Measurements from ENCODE around the gene SIDT1.

SIDT1 gene

GRCh38 chr3:113634782-113635474 is 102.6 kb downstream of the SIDT1 start:
- no peak for TF ChIP-seq CEBPB (IDR thresholded peaks at IDR 0.05)
- TF ChIP-seq RAD21 (IDR thresholded peaks at IDR 0.05; ENCODE audit: low read depth): no peak
- TF ChIP-seq USF1 (IDR thresholded peaks at IDR 0.05): no peak
- TF ChIP-seq REST (IDR thresholded peaks at IDR 0.05; ENCODE audit: low read depth): no peak

- TF ChIP-seq EGR1 (IDR thresholded peaks at IDR 0.05): no peak
- no peak for TF ChIP-seq TCF12 (IDR thresholded peaks at IDR 0.05; ENCODE audit: low read depth)
- TF ChIP-seq FOXM1 (IDR thresholded peaks at IDR 0.05; ENCODE audit: borderline replicate concordance, low read depth): no peak
- no peak for TF ChIP-seq REST (IDR thresholded peaks at IDR 0.05; ENCODE audit: low read depth)
- no peak for TF ChIP-seq YY1 (IDR thresholded peaks at IDR 0.05; ENCODE audit: low read depth)
- no peak for TF ChIP-seq USF1 (IDR thresholded peaks at IDR 0.05)
- no peak for TF ChIP-seq MAX (IDR thresholded peaks at IDR 0.05)
- TF ChIP-seq TAF1 (IDR thresholded peaks at IDR 0.05; ENCODE audit: low read depth): no peak
- no peak for TF ChIP-seq CEBPB (IDR thresholded peaks at IDR 0.05)
- TF ChIP-seq CREB1 (IDR thresholded peaks at IDR 0.05; ENCODE audit: low read depth): no peak
- no peak for TF ChIP-seq RAD21 (IDR thresholded peaks at IDR 0.05; ENCODE audit: low read depth)
- no peak for TF ChIP-seq TEAD4 (IDR thresholded peaks at IDR 0.05)
- TF ChIP-seq NFIC (IDR thresholded peaks at IDR 0.05): no peak
- TF ChIP-seq ZBTB7A (IDR thresholded peaks at IDR 0.05; ENCODE audit: low read depth): no peak
- TF ChIP-seq EP300 (IDR thresholded peaks at IDR 0.05; ENCODE audit: borderline replicate concordance): no peak
Observed at GRCh38 chr3:113637756-113638155, 105.4 kb downstream of the SIDT1 start.

GRCh38 chr3:113638910-113639309 is 106.6 kb downstream of the SIDT1 start:
- TF ChIP-seq TAF1 (IDR thresholded peaks at IDR 0.05; ENCODE audit: low read depth) (no peak), TEAD4 (IDR thresholded peaks at IDR 0.05) (no peak), EP300 (IDR thresholded peaks at IDR 0.05; ENCODE audit: borderline replicate concordance) (no peak), RAD21 (IDR thresholded peaks at IDR 0.05; ENCODE audit: low read depth) (no peak), MAX (IDR thresholded peaks at IDR 0.05) (no peak), CEBPB (IDR thresholded peaks at IDR 0.05) (no peak), YY1 (IDR thresholded peaks at IDR 0.05; ENCODE audit: low read depth) (no peak), FOXM1 (IDR thresholded peaks at IDR 0.05; ENCODE audit: borderline replicate concordance, low read depth) (no peak), REST (IDR thresholded peaks at IDR 0.05; ENCODE audit: low read depth) (no peak), CREB1 (IDR thresholded peaks at IDR 0.05; ENCODE audit: low read depth) (no peak), ZBTB7A (IDR thresholded peaks at IDR 0.05; ENCODE audit: low read depth) (no peak), TCF12 (IDR thresholded peaks at IDR 0.05; ENCODE audit: low read depth) (no peak)

GRCh38 chr3:113643583-113643982 is 111.2 kb downstream of the SIDT1 start:
- TF ChIP-seq ZBTB7A (IDR thresholded peaks at IDR 0.05; ENCODE audit: low read depth) (no peak), RAD21 (IDR thresholded peaks at IDR 0.05; ENCODE audit: low read depth) (no peak), CEBPB (IDR thresholded peaks at IDR 0.05) (peak; percentile 88), NFIC (IDR thresholded peaks at IDR 0.05) (no peak)

GRCh38 chr3:113648524-113648923 is 116.2 kb downstream of the SIDT1 start:
- TF ChIP-seq CEBPB (IDR thresholded peaks at IDR 0.05) (no peak), FOXM1 (IDR thresholded peaks at IDR 0.05; ENCODE audit: borderline replicate concordance, low read depth) (no peak), EP300 (IDR thresholded peaks at IDR 0.05; ENCODE audit: borderline replicate concordance) (no peak), NFIC (IDR thresholded peaks at IDR 0.05) (no peak), TCF12 (IDR thresholded peaks at IDR 0.05; ENCODE audit: low read depth) (no peak), TAF1 (IDR thresholded peaks at IDR 0.05; ENCODE audit: low read depth) (no peak), ZBTB7A (IDR thresholded peaks at IDR 0.05; ENCODE audit: low read depth) (no peak), TEAD4 (IDR thresholded peaks at IDR 0.05) (no peak), CREB1 (IDR thresholded peaks at IDR 0.05; ENCODE audit: low read depth) (no peak), RAD21 (IDR thresholded peaks at IDR 0.05; ENCODE audit: low read depth) (no peak), EGR1 (IDR thresholded peaks at IDR 0.05) (no peak), REST (IDR thresholded peaks at IDR 0.05; ENCODE audit: low read depth) (no peak), YY1 (IDR thresholded peaks at IDR 0.05; ENCODE audit: low read depth) (no peak), MAX (IDR thresholded peaks at IDR 0.05) (no peak), USF1 (IDR thresholded peaks at IDR 0.05) (no peak)
